GM19397 (cell line): Measurements from ENCODE around the gene MAST2.
"Not testable (repeated sequence)": the region's sequence is repeated elsewhere in the genome, so short reads cannot be mapped to it uniquely, and the experiment has no call there.

Experiments used
- ATAC-seq: cut with Tn5 transposase; IDR thresholded peaks from one replicate; pipeline ENCODE4 v1.9.1; 2021; ENCODE audit warnings: mild to moderate bottlenecking, moderate library complexity; ENCODE audit not compliant: unreplicated experiment

Gene MAST2

GRCh38 chr1:45930258-45931150 lies 127.1 kb downstream of the MAST2 start:
- no peak for ATAC-seq

GRCh38 chr1:45932205-45932604 lies 128.8 kb downstream of the MAST2 start:
- ATAC-seq = not testable (repeated sequence)

GRCh38 chr1:45934947-45935346 lies 131.5 kb downstream of the MAST2 start:
- ATAC-seq = no peak

GRCh38 chr1:45938029-45938428 lies 134.6 kb downstream of the MAST2 start:
- no peak for ATAC-seq

- ATAC-seq = no peak
Observed at GRCh38 chr1:45942411-45942810, 139.0 kb downstream of the MAST2 start.

GRCh38 chr1:45943185-45943584 lies 139.8 kb downstream of the MAST2 start:
- no peak for ATAC-seq

GRCh38 chr1:45945426-45945825 lies 142.0 kb downstream of the MAST2 start:
- ATAC-seq = no peak

GRCh38 chr1:45949462-45949861 lies 146.1 kb downstream of the MAST2 start:
- not testable (repeated sequence) for ATAC-seq

- ATAC-seq = no peak
Observed at GRCh38 chr1:45952072-45952471, 148.7 kb downstream of the MAST2 start.

- ATAC-seq = no peak
Observed at GRCh38 chr1:45953934-45954847, 150.8 kb downstream of the MAST2 start.

- ATAC-seq = no peak
Observed at GRCh38 chr1:45957684-45958083, 154.3 kb downstream of the MAST2 start.

GRCh38 chr1:45958317-45958716 lies 154.9 kb downstream of the MAST2 start:
- ATAC-seq = no peak

- ATAC-seq = no peak
Observed at GRCh38 chr1:45960930-45961715, 157.7 kb downstream of the MAST2 start.

- not testable (repeated sequence) for ATAC-seq
Observed at GRCh38 chr1:45961936-45962335, 158.5 kb downstream of the MAST2 start.

- no peak for ATAC-seq
Observed at GRCh38 chr1:45968941-45969666, 165.7 kb downstream of the MAST2 start.

- no peak for ATAC-seq
Observed at GRCh38 chr1:45969866-45970265, 166.5 kb downstream of the MAST2 start.

GRCh38 chr1:45971335-45971734 lies 167.9 kb downstream of the MAST2 start:
- no peak for ATAC-seq

- ATAC-seq = no peak
Observed at GRCh38 chr1:45971922-45972531, 168.6 kb downstream of the MAST2 start.

- no peak for ATAC-seq
Observed at GRCh38 chr1:45972621-45973020, 169.2 kb downstream of the MAST2 start.

GRCh38 chr1:45973121-45973520 lies 169.7 kb downstream of the MAST2 start:
- ATAC-seq = no peak
